Measurements from ENCODE around the gene FOXJ3. TPM values are rescaled to one million over a fixed set of nuclear protein-coding genes. Genes with fewer than 3 reads are reported as not detected.

Gene FOXJ3
- total and polyA plus RNA-seq, 2 of the 8 experiments (the other 6 are each of a cell fraction or from before 2014, with no cell fraction given) = 48.6 to 51.9 TPM

- TF ChIP-seq SUZ12 (IDR thresholded peaks at IDR 0.05; ENCODE audit: low read length) = no peak
Observed at GRCh38 chr1:42324398-42325013, 10.5 kb downstream of the FOXJ3 start (continued).

Data from H1 (cell line).